OCI-LY7 (cell line): ENCODE results near the gene PLEKHM1. TPM values are rescaled to one million over a fixed set of nuclear protein-coding genes. Genes with fewer than 3 reads are reported as not detected.

Experiments used
- BruUV-seq: library from RNA; stranded (reverse); fragments of 400-500 nt; replicated peaks from 2 replicates; lab custom pipeline; 2021; lab: Mats Ljungman, UMichigan
- CTCF ChIA-PET: fragments of 300-600 bp; sonication (Branson Sonifier 250); formaldehyde crosslinking; loops from one replicate; lab custom pipeline; 2022; ENCODE audit warnings: antibody characterized with exemption; ENCODE audit not compliant: unreplicated experiment; lab: Charles Lee
- POLR2A ChIA-PET: fragments of 300-600 bp; sonication (Branson Sonifier 250); formaldehyde crosslinking; loops from one replicate; lab custom pipeline; 2022; ENCODE audit warnings: antibody characterized with exemption; lab: Charles Lee
- DNase-seq: peaks from one replicate; pipeline ENCODE4 v3.0.0-alpha.2; 2015; ENCODE audit warnings: low spot score
- H2AFZ ChIP-seq: fragments of 200-600 bp; sonication (generic), shearing (Covaris generic); 2 replicates; pipeline ENCODE4 v1.6.1; 2014; ENCODE audit warnings: mild to moderate bottlenecking, antibody characterized with exemption, low read length, moderate library complexity
- H3K27ac ChIP-seq: fragments of 200-600 bp; sonication (generic); 2 replicates; pipeline ENCODE4 v1.5.1; 2014; ENCODE audit warnings: mixed run types, low read depth, mild to moderate bottlenecking, moderate library complexity, low read length, inconsistent platforms; ENCODE audit not compliant: poor library complexity, severe bottlenecking
- H3K36me3 ChIP-seq: fragments of 200-600 bp; sonication (generic); 2 replicates; pipeline ENCODE4 v1.6.1; 2014; ENCODE audit warnings: mild to moderate bottlenecking, antibody characterized with exemption, low read length, moderate library complexity, mixed read lengths; ENCODE audit not compliant: insufficient read depth
- H3K4me1 ChIP-seq: fragments of 200-600 bp; sonication (generic); 2 replicates; pipeline ENCODE4 v1.5.1; 2014; ENCODE audit warnings: mild to moderate bottlenecking, low read length; ENCODE audit not compliant: insufficient read depth, poor library complexity, severe bottlenecking
- H3K4me2 ChIP-seq: fragments of 200-600 bp; sonication (generic); 2 replicates; pipeline ENCODE4 v1.6.1; 2014; ENCODE audit warnings: mild to moderate bottlenecking, low read length
- H3K4me3 ChIP-seq: fragments of 200-600 bp; sonication (generic); 2 replicates; pipeline ENCODE4 v1.5.1; 2014; ENCODE audit warnings: mild to moderate bottlenecking, low read depth, low read length; ENCODE audit not compliant: poor library complexity, severe bottlenecking
- H3K79me2 ChIP-seq: fragments of 200-600 bp; sonication (generic); 2 replicates; pipeline ENCODE4 v1.6.1; 2016; ENCODE audit warnings: low read depth, mild to moderate bottlenecking, low read length, moderate library complexity, mixed read lengths; ENCODE audit not compliant: insufficient read depth
- H3K9me2 ChIP-seq: fragments of 200-600 bp; sonication (generic); 2 replicates; pipeline ENCODE4 v1.6.1; 2016; ENCODE audit warnings: mild to moderate bottlenecking, low read length, mixed read lengths; ENCODE audit not compliant: insufficient read depth
- H3K9me3 ChIP-seq: fragments of 200-600 bp; sonication (generic); 2 replicates; pipeline ENCODE4 v1.6.1; 2014; ENCODE audit warnings: mild to moderate bottlenecking, mixed run types, low read length, mixed read lengths
- H4K20me1 ChIP-seq: fragments of 200-600 bp; sonication (generic); 2 replicates; pipeline ENCODE4 v1.6.1; 2014; ENCODE audit warnings: mild to moderate bottlenecking, antibody characterized with exemption, low read length, moderate library complexity, mixed read lengths; ENCODE audit not compliant: insufficient read depth
- EZH2phosphoT487 ChIP-seq: fragments of 200-600 bp; sonication (generic); IDR thresholded peaks from 2 replicates; pipeline ENCODE4 v1.6.1; 2018; ENCODE audit warnings: low read depth, borderline replicate concordance, mild to moderate bottlenecking, mixed run types, antibody characterized with exemption, low read length, moderate library complexity, mixed read lengths
- intact Hi-C: fragments of 100-400 bp; cut with micrococcal nuclease; formaldehyde crosslinking; loops from one replicate; pipeline ENCODE4 v1.10.0; 2022; ENCODE audit not compliant: unreplicated experiment
- total RNA-seq, 2 experiments: library from RNA; depleted of rRNA in 1 of 2; stranded (reverse); fragments of >200 nt in 1 of 2; shearing (Covaris generic) in 1 of 2; gene quantifications; 2 replicates each; pipeline ENCODE4 v1.2.3, GENCODE V29; 2014 to 2022
- TF ChIP-seq, protein P1 (sequence below): fragments of 200-600 bp; sonication (generic); conservative IDR thresholded peaks from 2 replicates; pipeline ENCODE4 v1.5.1; 2014; ENCODE audit warnings: mild to moderate bottlenecking, antibody characterized with exemption, low read length, moderate library complexity, mixed read lengths

The PLEKHM1 gene
- total RNA-seq, 2 experiments from 2014 or later, result 11.8 to 29.3 TPM

GRCh38 chr17:45425125-45425983 is 65.2 kb downstream of the PLEKHM1 start:
- no peak for TF ChIP-seq EZH2phosphoT487
- TF ChIP-seq, protein P1, sequence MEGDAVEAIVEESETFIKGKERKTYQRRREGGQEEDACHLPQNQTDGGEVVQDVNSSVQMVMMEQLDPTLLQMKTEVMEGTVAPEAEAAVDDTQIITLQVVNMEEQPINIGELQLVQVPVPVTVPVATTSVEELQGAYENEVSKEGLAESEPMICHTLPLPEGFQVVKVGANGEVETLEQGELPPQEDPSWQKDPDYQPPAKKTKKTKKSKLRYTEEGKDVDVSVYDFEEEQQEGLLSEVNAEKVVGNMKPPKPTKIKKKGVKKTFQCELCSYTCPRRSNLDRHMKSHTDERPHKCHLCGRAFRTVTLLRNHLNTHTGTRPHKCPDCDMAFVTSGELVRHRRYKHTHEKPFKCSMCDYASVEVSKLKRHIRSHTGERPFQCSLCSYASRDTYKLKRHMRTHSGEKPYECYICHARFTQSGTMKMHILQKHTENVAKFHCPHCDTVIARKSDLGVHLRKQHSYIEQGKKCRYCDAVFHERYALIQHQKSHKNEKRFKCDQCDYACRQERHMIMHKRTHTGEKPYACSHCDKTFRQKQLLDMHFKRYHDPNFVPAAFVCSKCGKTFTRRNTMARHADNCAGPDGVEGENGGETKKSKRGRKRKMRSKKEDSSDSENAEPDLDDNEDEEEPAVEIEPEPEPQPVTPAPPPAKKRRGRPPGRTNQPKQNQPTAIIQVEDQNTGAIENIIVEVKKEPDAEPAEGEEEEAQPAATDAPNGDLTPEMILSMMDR, result 0 out of 2 replicates have a peak, but pooled peaks have one; percentile 24
- no peaks in the 10 kb centered on the region for H3K9me3 ChIP-seq
- H3K36me3 ChIP-seq, result no peaks in the 10 kb centered on the region
- H2AFZ ChIP-seq, result no peak overlapping the region
- H4K20me1 ChIP-seq, result no peaks in the 10 kb centered on the region
- intact Hi-C loops, result no loop called here
- H3K79me2 ChIP-seq, result no peaks in the 10 kb centered on the region
- BruUV-seq, result no TSS peak
- POLR2A ChIA-PET, result no interaction called here
- CTCF ChIA-PET, result interaction anchor here (0.6 kb wide), 1 partner anchor 34 kb away, joined by 4 read pairs; no protein-coding TSS in a partner anchor
- no peaks in the 10 kb centered on the region for H3K9me2 ChIP-seq
- no peak for DNase-seq
- no peak overlapping the region for H3K4me3 ChIP-seq
- H3K4me2 ChIP-seq, result no peak overlapping the region
- H3K4me1 ChIP-seq, result peaks cover 19% of the 10 kb centered on the region
- H3K27ac ChIP-seq, result no peak overlapping the region

DNA sequence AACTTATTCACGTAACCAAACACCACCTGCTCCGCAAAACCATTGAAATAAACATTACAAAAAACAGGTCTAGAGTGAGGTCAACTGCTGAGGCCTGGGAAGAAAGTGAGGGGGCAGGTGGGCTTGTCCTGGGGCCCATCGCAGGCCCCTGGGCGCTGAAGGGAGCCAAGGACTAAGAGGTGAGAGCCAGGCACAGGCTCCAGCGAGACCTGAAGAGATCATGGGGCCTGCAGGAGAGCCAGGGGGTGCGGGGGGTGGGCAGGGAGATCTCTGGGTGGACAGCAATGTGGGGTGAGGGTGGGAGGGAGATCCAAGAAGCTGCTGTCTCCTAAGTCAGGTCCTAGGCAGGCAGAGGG is 65.8 kb downstream of the PLEKHM1 start:
- no peaks in the 10 kb centered on the region for H3K9me2 ChIP-seq
- DNase-seq, result no peak
- H3K4me3 ChIP-seq, result no peak overlapping the region
- H2AFZ ChIP-seq, result no peak overlapping the region
- H3K79me2 ChIP-seq, result no peaks in the 10 kb centered on the region
- peaks cover 19% of the 10 kb centered on the region for H3K4me1 ChIP-seq
- H3K9me3 ChIP-seq, result no peaks in the 10 kb centered on the region
- no TSS peak for BruUV-seq
- H3K27ac ChIP-seq, result no peak overlapping the region
- ChIA-PET POLR2A (no interaction called here), CTCF (interaction anchor here (0.5 kb wide), 1 partner anchor 404 kb away, joined by 3 read pairs; no protein-coding TSS in a partner anchor)
- H4K20me1 ChIP-seq, result no peaks in the 10 kb centered on the region
- no peaks in the 10 kb centered on the region for H3K36me3 ChIP-seq
- TF ChIP-seq EZH2phosphoT487, result no peak
- TF ChIP-seq, protein P1, result no peak
- no peak overlapping the region for H3K4me2 ChIP-seq
- intact Hi-C loops, result no loop called here

GRCh38 chr17:45423975-45424335 is 66.6 kb downstream of the PLEKHM1 start:
- POLR2A ChIA-PET, result no interaction called here
- no TSS peak for BruUV-seq
- Histone ChIP-seq H3K4me2 (no peak overlapping the region), H3K36me3 (no peaks in the 10 kb centered on the region), H3K9me2 (no peaks in the 10 kb centered on the region), H2AFZ (no peak overlapping the region), H3K4me1 (peaks cover 12% of the 10 kb centered on the region), H3K4me3 (no peak overlapping the region), H3K27ac (no peak overlapping the region), H4K20me1 (no peaks in the 10 kb centered on the region), H3K9me3 (no peaks in the 10 kb centered on the region), H3K79me2 (no peaks in the 10 kb centered on the region)
- TF ChIP-seq, protein P1, result no peak
- TF ChIP-seq EZH2phosphoT487, result no peak
- intact Hi-C loops, result no loop called here
- CTCF ChIA-PET, result no interaction called here
- no peak for DNase-seq
